Ovary (tissue), 10 donors: Measurements from ENCODE around the gene MNT. TPM values are rescaled to one million over a fixed set of nuclear protein-coding genes. Genes with fewer than 3 reads are reported as not detected.
A peak's percentile ranks its signal among the peaks of the same experiment; 100 is the strongest.
"Not testable (repeated sequence)": the region's sequence is repeated elsewhere in the genome, so short reads cannot be mapped to it uniquely, and the experiment has no call there.

Experiments used
- DNase-seq, 5 donors: peaks; one replicate each; pipeline ENCODE4 v3.0.0-alpha.2; 2019 to 2020
- H3K27ac ChIP-seq, 2 donors: fragments of 200-600 bp; one replicate each; pipeline versions ENCODE4 v1.5.1 to v1.8.0; 2019 to 2022
- H3K27me3 ChIP-seq: fragments of 200-600 bp; one replicate; pipeline ENCODE4 v1.8.0; 2022
- H3K36me3 ChIP-seq: fragments of 200-600 bp; sonication (generic); one replicate; pipeline ENCODE4 v1.5.1; 2019
- H3K4me1 ChIP-seq: one replicate; pipeline ENCODE4 v1.8.1; 2013; ENCODE audit warnings: mild to moderate bottlenecking, moderate library complexity; ENCODE audit not compliant: insufficient read depth
- H3K4me3 ChIP-seq: fragments of 200-600 bp; sonication (generic); one replicate; pipeline ENCODE4 v1.5.1; 2017
- H3K9me3 ChIP-seq, 2 donors: fragments of 200-600 bp in 1 of 2; sonication (generic) in 1 of 2; one replicate each; pipeline versions ENCODE4 v1.5.1 to v1.8.1; 2013 to 2019; ENCODE audit warnings: mild to moderate bottlenecking in 1 of 2, moderate library complexity in 1 of 2
- EP300 ChIP-seq: sonication (generic); formaldehyde crosslinking; IDR thresholded peaks from one replicate; pipeline ENCODE4 v1.6.1; 2017; ENCODE audit warnings: antibody characterized with exemption
- POLR2A ChIP-seq: fragments of 450-650 bp; IDR thresholded peaks from one replicate; pipeline ENCODE4 v1.6.1; 2017; ENCODE audit warnings: antibody characterized with exemption, mild to moderate bottlenecking, moderate library complexity
- WGBS, 3 donors: extraction: QIAGEN DNeasy Blood & Tissue Kit in 1 of 3; methylation state at CpG; one replicate each; pipeline versions ENCODE4 v1.1.5 to v1.1.7; 2013 to 2017; 5-methylcytosine and 5-hydroxymethylcytosine counted together
- intact Hi-C, 4 donors: fragments of 100-400 bp; cut with DNase I; formaldehyde crosslinking; loops; one replicate each; pipeline versions ENCODE4 v1.11.0 to v1.15.1; 2022 to 2023
- long read RNA-seq, 3 donors: library from polyadenylated mRNA in 2 of 3; unstranded in 2 of 3; transcript quantifications; one replicate each; pipeline ENCODE4 v2.0.0 and lab custom pipeline, GENCODE V29; 2021 to 2026
- polyA plus RNA-seq, 2 donors: library from polyadenylated mRNA; stranded (reverse); fragments of 200-250 nt in 1 of 2; fragments of 350-450 nt in 1 of 2; fragmentation: Illumina TruSeq in 1 of 2; extraction: RNeasy Lipid Tissue Mini Kit (QIAGEN cat#74804) in 1 of 2; gene quantifications; one replicate each; pipeline ENCODE4 v1.2.3, GENCODE V29; 2013 to 2014
- total RNA-seq, 7 donors: library from RNA; depleted of rRNA in 2 of 7; stranded (reverse); fragments of >200 nt in 2 of 7; fragmentation: NEBNext Ultra II Directional in 3 of 7; extraction: Animal tissue kit (Norgen Biotek cat#: 25700) in 3 of 7; gene quantifications; one replicate each; pipeline versions ENCODE4 v1.1.0 to v1.2.4, GENCODE V29; 2016 to 2023
- TF ChIP-seq, protein P1 (sequence below), 3 donors: fragments of 450-650 bp in 2 of 3; fragments of 200-600 bp in 1 of 3; IDR thresholded peaks; one replicate each; pipeline versions ENCODE4 v1.5.1 to v1.8.0; 2016 to 2022; ENCODE audit warnings: antibody characterized with exemption in 3 of 3, mild to moderate bottlenecking in 1 of 3
- donor health status: DM: no; HTN: no; CAD: no; lungs with moderate emphysema.
- donor health status: DM: no; HTN: no; CAD: no.
- donor health status: Bipolar disorder and iron deficiency.
- donor health status: DM: yes; HTN: yes; CAD: no.
- donor health status: DM: no; HTN: no; CAD: no.
- donor health status: DM: yes; HTN: yes; CAD: no.

MNT gene, protein sequence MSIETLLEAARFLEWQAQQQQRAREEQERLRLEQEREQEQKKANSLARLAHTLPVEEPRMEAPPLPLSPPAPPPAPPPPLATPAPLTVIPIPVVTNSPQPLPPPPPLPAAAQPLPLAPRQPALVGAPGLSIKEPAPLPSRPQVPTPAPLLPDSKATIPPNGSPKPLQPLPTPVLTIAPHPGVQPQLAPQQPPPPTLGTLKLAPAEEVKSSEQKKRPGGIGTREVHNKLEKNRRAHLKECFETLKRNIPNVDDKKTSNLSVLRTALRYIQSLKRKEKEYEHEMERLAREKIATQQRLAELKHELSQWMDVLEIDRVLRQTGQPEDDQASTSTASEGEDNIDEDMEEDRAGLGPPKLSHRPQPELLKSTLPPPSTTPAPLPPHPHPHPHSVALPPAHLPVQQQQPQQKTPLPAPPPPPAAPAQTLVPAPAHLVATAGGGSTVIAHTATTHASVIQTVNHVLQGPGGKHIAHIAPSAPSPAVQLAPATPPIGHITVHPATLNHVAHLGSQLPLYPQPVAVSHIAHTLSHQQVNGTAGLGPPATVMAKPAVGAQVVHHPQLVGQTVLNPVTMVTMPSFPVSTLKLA
- 10 to 100 TPM in 6 of 7 donors, 1 to 10 TPM in 1; 5.4 to 37.0 (median 27.3) TPM for total RNA-seq
- polyA plus RNA-seq = 10 to 100 TPM in 1 of 2 donors, 1 to 10 TPM in 1; 5.0 to 15.4 TPM
- long read RNA-seq, donor 1, partial matches to known transcripts = 0 of 17 reads
- long read RNA-seq, donor 1, other reads (novel, unspliced or antisense) = 17 of 17 reads
- long read RNA-seq, donor 2, full-length matches to known transcripts = 12 of 21 reads
- long read RNA-seq, donor 2, partial matches to known transcripts = 9 of 21 reads
- long read RNA-seq, donor 2, other reads (novel, unspliced or antisense) = 0 of 21 reads
- long read RNA-seq, donor 3, full-length matches to known transcripts = 1 of 36 reads
- long read RNA-seq, donor 3, partial matches to known transcripts = 1 of 36 reads
- long read RNA-seq, donor 3, other reads (novel, unspliced or antisense) = 34 of 36 reads

DNA sequence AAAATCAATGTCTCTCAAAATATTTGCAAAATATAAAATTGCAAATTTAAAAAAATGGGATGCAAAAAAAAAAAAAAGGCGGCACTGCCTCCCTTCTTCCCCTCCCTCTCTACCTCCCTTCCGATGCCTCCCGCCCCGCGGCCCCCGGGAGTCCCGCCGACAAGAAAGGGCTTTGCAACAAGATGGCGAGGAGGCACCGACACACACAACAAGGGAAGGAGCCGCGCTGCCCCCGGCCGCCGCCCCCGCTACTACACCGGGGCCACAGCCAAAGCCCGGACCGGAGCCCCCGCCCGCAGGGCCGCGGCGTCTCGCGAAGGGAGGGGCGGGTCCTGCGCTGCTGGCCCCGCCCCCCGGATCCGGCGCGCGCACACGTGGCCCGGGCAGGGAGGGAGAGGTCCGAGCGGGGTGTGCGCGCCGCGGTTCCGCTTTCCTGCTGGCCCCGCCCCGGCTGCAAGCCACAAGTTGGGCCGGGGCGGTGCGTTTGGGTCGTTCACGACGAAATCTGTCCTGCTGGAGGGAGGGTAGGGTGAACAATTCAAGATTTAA lies at the start of gene MNT:
MNT (minus strand) TSS at position 184 of the 549 bp plus-strand sequence. CDS start 348 bp downstream, outside the sequence.
- 0 to 1% (median 0%) methylated on average over 40 to 51 of the region's 51 CpGs for WGBS, 3 donors
- no peaks in the 10 kb centered on the region for H3K36me3 ChIP-seq
- H3K9me3 ChIP-seq = no peaks in the 10 kb centered on the region
- H3K27me3 ChIP-seq = no peaks in the 10 kb centered on the region
- DNase-seq = peak; percentile 92 to 96 (median 94)
- H3K4me3 ChIP-seq = peak within 1 kb of the TSS; percentile 99
- intact Hi-C loops = no loop called here
- no peak for TF ChIP-seq EP300
- TF ChIP-seq, protein P1, sequence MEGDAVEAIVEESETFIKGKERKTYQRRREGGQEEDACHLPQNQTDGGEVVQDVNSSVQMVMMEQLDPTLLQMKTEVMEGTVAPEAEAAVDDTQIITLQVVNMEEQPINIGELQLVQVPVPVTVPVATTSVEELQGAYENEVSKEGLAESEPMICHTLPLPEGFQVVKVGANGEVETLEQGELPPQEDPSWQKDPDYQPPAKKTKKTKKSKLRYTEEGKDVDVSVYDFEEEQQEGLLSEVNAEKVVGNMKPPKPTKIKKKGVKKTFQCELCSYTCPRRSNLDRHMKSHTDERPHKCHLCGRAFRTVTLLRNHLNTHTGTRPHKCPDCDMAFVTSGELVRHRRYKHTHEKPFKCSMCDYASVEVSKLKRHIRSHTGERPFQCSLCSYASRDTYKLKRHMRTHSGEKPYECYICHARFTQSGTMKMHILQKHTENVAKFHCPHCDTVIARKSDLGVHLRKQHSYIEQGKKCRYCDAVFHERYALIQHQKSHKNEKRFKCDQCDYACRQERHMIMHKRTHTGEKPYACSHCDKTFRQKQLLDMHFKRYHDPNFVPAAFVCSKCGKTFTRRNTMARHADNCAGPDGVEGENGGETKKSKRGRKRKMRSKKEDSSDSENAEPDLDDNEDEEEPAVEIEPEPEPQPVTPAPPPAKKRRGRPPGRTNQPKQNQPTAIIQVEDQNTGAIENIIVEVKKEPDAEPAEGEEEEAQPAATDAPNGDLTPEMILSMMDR (IDR thresholded peaks at IDR 0.05) = peak in 2 of 3 donors; percentile 40 to 56
- TF ChIP-seq POLR2A = peak; percentile 76
- H3K4me1 ChIP-seq = peaks cover 26% of the 10 kb centered on the region
- H3K27ac ChIP-seq = peak within 1 kb of the TSS; percentile 84 to 99

DNA sequence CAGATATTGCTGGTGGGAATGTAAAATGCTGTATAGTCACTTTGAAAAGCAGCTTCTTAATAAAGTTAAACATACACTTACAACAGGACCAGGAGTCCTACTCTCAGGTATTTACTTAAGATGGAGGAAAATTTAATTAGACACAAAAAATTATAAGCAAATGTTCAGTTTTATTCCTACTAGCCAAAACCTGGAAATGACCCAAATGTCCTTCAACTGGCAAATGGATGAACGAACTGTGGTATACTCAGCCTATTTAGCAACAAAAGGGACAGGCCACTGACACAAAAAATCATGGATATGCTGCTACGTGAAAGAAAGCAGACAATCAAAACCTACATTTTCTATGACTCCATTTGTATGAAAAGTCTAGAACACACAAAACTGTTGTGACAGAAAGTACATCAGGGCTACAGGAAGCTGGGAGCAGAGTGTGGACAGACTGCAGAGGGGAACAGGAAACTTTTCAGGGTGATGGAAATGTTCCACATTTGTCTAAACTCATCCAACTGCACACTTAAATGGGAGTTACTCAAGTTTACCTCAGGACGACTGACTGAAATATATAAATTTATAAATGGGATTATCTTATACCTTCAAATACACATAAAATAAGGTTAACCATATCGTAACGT lies 49.3 kb upstream of the MNT start:
- intact Hi-C loops = no loop called here
- H3K36me3 ChIP-seq = no peaks in the 10 kb centered on the region
- no peak overlapping the region for H3K4me3 ChIP-seq
- H3K27me3 ChIP-seq = no peaks in the 10 kb centered on the region
- TF ChIP-seq POLR2A = no peak
- TF ChIP-seq EP300 = no peak
- TF ChIP-seq, protein P1 (IDR thresholded peaks at IDR 0.05) = no peak
- no peak for DNase-seq
- no peaks in the 10 kb centered on the region for H3K4me1 ChIP-seq
- H3K27ac ChIP-seq = no peak overlapping the region
- WGBS, 3 donors = 81 to 84% (median 84%) methylated on average over 5 of the region's 5 CpGs
- no peaks in the 10 kb centered on the region for H3K9me3 ChIP-seq

DNA sequence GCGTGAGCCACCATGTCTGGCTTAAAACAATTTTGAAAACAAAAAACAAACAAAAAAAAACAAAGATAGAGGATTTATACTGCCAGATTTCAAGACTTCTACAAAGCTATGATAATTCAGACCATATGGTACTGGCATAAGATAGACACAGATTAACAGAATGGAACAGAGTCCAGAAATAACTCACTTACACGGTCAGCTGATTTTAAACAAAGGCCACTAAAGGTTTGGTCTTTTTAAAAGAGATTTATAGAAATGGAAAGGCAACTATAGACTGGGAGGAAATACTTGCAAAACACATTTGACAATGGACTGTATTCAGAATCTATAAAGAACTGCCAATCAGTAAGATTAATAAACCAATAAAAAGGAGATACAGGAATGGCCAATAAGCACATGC lies 48.6 kb upstream of the MNT start:
- H3K36me3 ChIP-seq = no peaks in the 10 kb centered on the region
- TF ChIP-seq EP300 (no peak), POLR2A (no peak)
- TF ChIP-seq, protein P1 (IDR thresholded peaks at IDR 0.05) = no peak
- 70 to 86% (median 81%) methylated on average over 2 of the region's 2 CpGs for whole genome bisulfite sequencing, 3 donors
- H3K4me1 ChIP-seq = no peaks in the 10 kb centered on the region
- no peaks in the 10 kb centered on the region for H3K27me3 ChIP-seq
- no peak overlapping the region for H3K27ac ChIP-seq
- no peaks in the 10 kb centered on the region for H3K9me3 ChIP-seq
- no peak overlapping the region for H3K4me3 ChIP-seq
- DNase-seq = no peak
- intact Hi-C loops = no loop called here

DNA sequence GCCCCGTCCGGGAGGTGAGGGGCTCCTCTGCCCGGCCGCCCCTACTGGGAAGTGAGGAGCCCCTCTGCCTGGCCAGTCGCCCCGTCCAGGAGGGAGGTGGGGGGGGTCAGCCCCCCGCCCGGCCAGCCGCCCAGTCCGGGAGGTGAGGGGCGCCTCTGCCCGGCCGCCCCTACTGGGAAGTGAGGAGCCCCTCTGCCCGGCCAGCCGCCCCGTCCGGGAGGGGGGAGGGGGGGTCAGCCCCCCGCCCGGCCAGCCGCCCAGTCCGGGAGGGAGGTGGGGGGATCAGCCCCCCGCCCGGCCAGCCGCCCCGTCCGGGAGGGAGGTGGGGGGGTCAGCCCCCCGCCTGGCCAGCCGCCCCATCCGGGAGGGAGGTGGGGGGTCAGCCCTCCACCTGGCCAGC lies 46.6 kb upstream of the MNT start:
- DNase-seq, H3K27me3 ChIP-seq, H3K9me3 ChIP-seq, intact Hi-C loops, H3K4me3 ChIP-seq, H3K4me1 ChIP-seq, H3K36me3 ChIP-seq, H3K27ac ChIP-seq: not testable (repeated sequence)
- WGBS, 3 donors = 97% methylated on average over 12 of the region's 29 CpGs; no CpG with 5 or more reads in 2 of the 3 donors
